Neural progenitor cell (in vitro differentiated cells): ENCODE measurements around the gene ZSCAN5B. TPM values are rescaled to one million over a fixed set of nuclear protein-coding genes. Genes with fewer than 3 reads are reported as not detected.

Source experiments
- DNase-seq: peaks from one replicate; pipeline ENCODE4 v3.0.0-alpha.2; 2016; ENCODE audit warnings: low spot score
- H2AFZ ChIP-seq: fragments of 200-600 bp; sonication (generic); replicated peaks from 2 replicates; pipeline ENCODE4 v1.6.1; 2016; ENCODE audit warnings: antibody characterized with exemption
- H3F3A ChIP-seq: fragments of 200-600 bp; sonication (generic); 2 replicates; pipeline ENCODE4 v1.6.1; 2016; ENCODE audit warnings: antibody characterized with exemption, low read depth
- H3K27ac ChIP-seq: fragments of 200-600 bp; sonication (generic); 2 replicates; pipeline ENCODE4 v1.5.1; 2016; ENCODE audit warnings: mild to moderate bottlenecking
- H3K27me3 ChIP-seq: fragments of 200-600 bp; sonication (generic); 2 replicates; pipeline ENCODE4 v1.6.1; 2016; ENCODE audit warnings: mild to moderate bottlenecking, moderate library complexity
- H3K36me3 ChIP-seq: fragments of 200-600 bp; sonication (generic); 2 replicates; pipeline ENCODE4 v1.5.1; 2016
- H3K4me1 ChIP-seq: fragments of 200-600 bp; sonication (generic); 2 replicates; pipeline ENCODE4 v1.6.1; 2016; ENCODE audit warnings: mixed run types
- H3K4me2 ChIP-seq: fragments of 200-600 bp; sonication (generic); 2 replicates; pipeline ENCODE4 v1.6.1; 2016
- H3K4me3 ChIP-seq: fragments of 200-600 bp; sonication (generic); 2 replicates; pipeline ENCODE4 v1.5.1; 2016
- H3K79me2 ChIP-seq: fragments of 200-600 bp; sonication (generic); 2 replicates; pipeline ENCODE4 v1.6.1; 2016; ENCODE audit warnings: low read depth
- H3K9ac ChIP-seq: fragments of 200-600 bp; sonication (generic); 2 replicates; pipeline ENCODE4 v1.6.1; 2016
- H3K9me3 ChIP-seq: fragments of 200-600 bp; sonication (generic); 2 replicates; pipeline ENCODE4 v1.5.1; 2016; ENCODE audit warnings: low read depth
- H4K20me1 ChIP-seq: fragments of 200-600 bp; sonication (generic); 2 replicates; pipeline ENCODE4 v1.6.1; 2016; ENCODE audit warnings: low read depth
- H3K27ac Mint-ChIP-seq: 3 replicates; pipeline ENCODE4 v1.8.0; 2021; ENCODE audit warnings: mixed read lengths
- H3K27me3 Mint-ChIP-seq: 2 replicates; pipeline ENCODE4 v1.8.0; 2022; ENCODE audit warnings: low read depth, mild to moderate bottlenecking, inconsistent platforms, moderate library complexity, mixed read lengths; ENCODE audit not compliant: insufficient read depth
- H3K36me3 Mint-ChIP-seq: 3 replicates; pipeline ENCODE4 v1.8.0; 2021; ENCODE audit warnings: mixed read lengths
- H3K4me1 Mint-ChIP-seq: 3 replicates; pipeline ENCODE4 v1.8.0; 2021; ENCODE audit warnings: mixed read lengths
- H3K4me3 Mint-ChIP-seq: 3 replicates; pipeline ENCODE4 v1.8.0; 2021; ENCODE audit warnings: mild to moderate bottlenecking, moderate library complexity, mixed read lengths
- H3K9me3 Mint-ChIP-seq: 3 replicates; pipeline ENCODE4 v1.8.0; 2020; ENCODE audit warnings: mixed read lengths
- EZH2 ChIP-seq: fragments of 200-600 bp; sonication (generic); IDR thresholded peaks from 2 replicates; pipeline ENCODE4 v1.6.1; 2017; ENCODE audit warnings: antibody characterized with exemption, mild to moderate bottlenecking, moderate library complexity
- EZH2phosphoT487 ChIP-seq: fragments of 200-600 bp; sonication (generic); IDR thresholded peaks from 2 replicates; pipeline ENCODE4 v1.6.1; 2017; ENCODE audit warnings: antibody characterized with exemption
- total RNA-seq: library from RNA; depleted of rRNA; stranded (reverse); fragments of >200 nt; gene quantifications from 2 replicates; pipeline ENCODE4 v1.2.3, GENCODE V29; 2015; ENCODE audit warnings: low replicate concordance
- TF ChIP-seq, protein P1 (sequence below): fragments of 200-600 bp; sonication (generic); IDR thresholded peaks from 2 replicates; pipeline ENCODE4 v1.5.1; 2017; ENCODE audit warnings: antibody characterized with exemption, mild to moderate bottlenecking

Gene ZSCAN5B
- total RNA-seq, 1 donor from 2014 or later: not detected

DNA sequence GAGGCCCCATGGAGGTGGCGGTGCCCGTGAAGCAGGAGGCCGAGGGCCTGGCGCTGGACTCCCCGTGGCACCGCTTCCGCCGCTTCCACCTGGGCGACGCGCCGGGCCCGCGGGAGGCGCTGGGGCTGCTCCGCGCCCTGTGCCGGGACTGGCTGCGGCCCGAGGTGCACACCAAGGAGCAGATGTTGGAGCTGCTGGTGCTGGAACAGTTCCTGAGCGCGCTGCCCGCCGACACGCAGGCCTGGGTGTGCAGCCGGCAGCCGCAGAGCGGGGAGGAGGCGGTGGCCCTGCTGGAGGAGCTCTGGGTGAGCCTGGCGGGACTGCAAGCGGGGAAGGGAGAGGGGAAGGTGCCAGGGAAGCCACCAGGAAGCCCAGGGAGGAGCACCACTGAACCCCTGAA is 50.7 kb downstream of the ZSCAN5B start:
- no peak overlapping the region for H3K4me3 Mint-ChIP-seq
- H3K4me2 ChIP-seq: no peak overlapping the region
- peaks cover 21% of the 10 kb centered on the region for H3K4me1 Mint-ChIP-seq
- H3K27ac ChIP-seq: no peak overlapping the region
- TF ChIP-seq EZH2phosphoT487 (no peak), EZH2 (no peak)
- TF ChIP-seq, protein P1, sequence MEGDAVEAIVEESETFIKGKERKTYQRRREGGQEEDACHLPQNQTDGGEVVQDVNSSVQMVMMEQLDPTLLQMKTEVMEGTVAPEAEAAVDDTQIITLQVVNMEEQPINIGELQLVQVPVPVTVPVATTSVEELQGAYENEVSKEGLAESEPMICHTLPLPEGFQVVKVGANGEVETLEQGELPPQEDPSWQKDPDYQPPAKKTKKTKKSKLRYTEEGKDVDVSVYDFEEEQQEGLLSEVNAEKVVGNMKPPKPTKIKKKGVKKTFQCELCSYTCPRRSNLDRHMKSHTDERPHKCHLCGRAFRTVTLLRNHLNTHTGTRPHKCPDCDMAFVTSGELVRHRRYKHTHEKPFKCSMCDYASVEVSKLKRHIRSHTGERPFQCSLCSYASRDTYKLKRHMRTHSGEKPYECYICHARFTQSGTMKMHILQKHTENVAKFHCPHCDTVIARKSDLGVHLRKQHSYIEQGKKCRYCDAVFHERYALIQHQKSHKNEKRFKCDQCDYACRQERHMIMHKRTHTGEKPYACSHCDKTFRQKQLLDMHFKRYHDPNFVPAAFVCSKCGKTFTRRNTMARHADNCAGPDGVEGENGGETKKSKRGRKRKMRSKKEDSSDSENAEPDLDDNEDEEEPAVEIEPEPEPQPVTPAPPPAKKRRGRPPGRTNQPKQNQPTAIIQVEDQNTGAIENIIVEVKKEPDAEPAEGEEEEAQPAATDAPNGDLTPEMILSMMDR: no peak
- no peak overlapping the region for H3K27ac Mint-ChIP-seq
- no peaks in the 10 kb centered on the region for H3K36me3 ChIP-seq
- H3K9me3 ChIP-seq: no peaks in the 10 kb centered on the region
- no peak overlapping the region for H3K9ac ChIP-seq
- H3F3A ChIP-seq: peaks cover 7% of the 10 kb centered on the region
- H3K36me3 Mint-ChIP-seq: peaks cover 19% of the 10 kb centered on the region
- H3K27me3 Mint-ChIP-seq: peaks cover 6% of the 10 kb centered on the region
- peaks cover 27% of the 10 kb centered on the region for H4K20me1 ChIP-seq
- peaks cover 56% of the 10 kb centered on the region for H3K79me2 ChIP-seq
- H2AFZ ChIP-seq: no peak overlapping the region
- no peak for DNase-seq
- H3K4me1 ChIP-seq: peaks cover 8% of the 10 kb centered on the region
- no peak overlapping the region for H3K4me3 ChIP-seq
- H3K27me3 ChIP-seq: no peaks in the 10 kb centered on the region
- peaks cover 6% of the 10 kb centered on the region for H3K9me3 Mint-ChIP-seq

DNA sequence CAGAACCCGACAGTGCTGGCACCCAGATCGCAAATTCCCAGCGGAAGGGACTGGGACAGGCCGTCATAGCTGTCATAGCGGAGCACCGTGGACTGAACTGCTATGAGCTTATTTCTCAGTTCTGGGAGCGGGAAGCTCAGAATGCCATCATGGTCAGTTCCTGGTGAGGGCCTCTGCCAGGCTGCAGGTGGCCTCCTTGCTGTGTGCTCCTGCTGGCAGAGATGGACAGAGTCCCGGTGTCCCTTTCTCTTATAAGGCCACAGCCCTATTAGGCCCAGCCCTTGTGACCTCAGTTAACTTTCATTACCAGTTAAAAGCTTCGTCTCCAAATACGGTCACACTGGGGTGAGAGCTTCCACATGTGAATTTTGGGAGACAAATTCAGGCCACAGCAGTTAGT is 51.9 kb downstream of the ZSCAN5B start:
- Histone ChIP-seq H2AFZ (no peak overlapping the region), H3K36me3 (no peaks in the 10 kb centered on the region), H3K9me3 (no peaks in the 10 kb centered on the region), H3K79me2 (peaks cover 58% of the 10 kb centered on the region), H3F3A (peaks cover 6% of the 10 kb centered on the region), H3K27ac (no peak overlapping the region), H3K4me2 (no peak overlapping the region), H3K9ac (no peak overlapping the region), H3K4me1 (peaks cover 10% of the 10 kb centered on the region), H3K27me3 (no peaks in the 10 kb centered on the region), H4K20me1 (peaks cover 22% of the 10 kb centered on the region), H3K4me3 (no peak overlapping the region)
- Mint-ChIP-seq H3K27me3 (peaks cover 6% of the 10 kb centered on the region), H3K4me3 (no peak overlapping the region), H3K4me1 (peaks cover 20% of the 10 kb centered on the region), H3K27ac (no peak overlapping the region), H3K9me3 (peaks cover 6% of the 10 kb centered on the region), H3K36me3 (peaks cover 19% of the 10 kb centered on the region)
- DNase-seq: no peak
- TF ChIP-seq EZH2 (no peak), EZH2phosphoT487 (no peak)
- TF ChIP-seq, protein P1: no peak

DNA sequence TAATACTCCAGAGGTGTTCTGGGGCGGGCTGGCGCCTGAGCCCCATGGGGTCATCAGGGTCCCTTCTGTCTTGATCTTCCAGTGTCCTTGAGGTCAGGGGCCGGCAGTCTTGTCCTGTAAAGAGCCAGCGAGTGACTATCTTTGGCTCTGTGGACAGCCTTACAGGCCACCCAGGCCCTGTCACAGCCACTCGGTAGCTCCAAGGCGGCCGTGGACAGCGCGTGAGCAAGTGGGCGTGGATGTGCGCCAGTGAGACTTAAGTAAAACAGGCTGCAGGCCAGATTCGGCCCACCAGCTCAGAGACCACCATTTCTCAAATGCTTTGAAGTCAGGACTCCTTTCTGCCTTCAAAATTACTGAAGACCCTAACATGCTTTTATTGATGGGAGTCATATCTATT is 52.8 kb downstream of the ZSCAN5B start:
- Mint-ChIP-seq H3K27me3 (peaks cover 3% of the 10 kb centered on the region), H3K4me3 (no peak overlapping the region), H3K36me3 (peaks cover 13% of the 10 kb centered on the region), H3K27ac (no peak overlapping the region), H3K9me3 (peaks cover 2% of the 10 kb centered on the region), H3K4me1 (peaks cover 25% of the 10 kb centered on the region)
- Histone ChIP-seq H3K79me2 (peaks cover 51% of the 10 kb centered on the region), H3K4me2 (no peak overlapping the region), H3K9ac (no peak overlapping the region), H4K20me1 (peaks cover 15% of the 10 kb centered on the region), H3K27ac (no peak overlapping the region), H2AFZ (no peak overlapping the region), H3K9me3 (no peaks in the 10 kb centered on the region), H3K27me3 (no peaks in the 10 kb centered on the region), H3K4me3 (no peak overlapping the region), H3F3A (peaks cover 13% of the 10 kb centered on the region), H3K4me1 (peaks cover 14% of the 10 kb centered on the region), H3K36me3 (no peaks in the 10 kb centered on the region)
- TF ChIP-seq EZH2phosphoT487 (no peak), EZH2 (no peak)
- TF ChIP-seq, protein P1: no peak
- DNase-seq: no peak
